Measurements from ENCODE around the gene TASP1.

The TASP1 gene

GRCh38 chr20:13356591-13356990 lies 282.1 kb downstream of the TASP1 start:
- no peak for TF ChIP-seq CTCF (IDR thresholded peaks at IDR 0.05)

GRCh38 chr20:13355941-13356486 lies 282.7 kb downstream of the TASP1 start:
- no peak for TF ChIP-seq CTCF (IDR thresholded peaks at IDR 0.05)

GRCh38 chr20:13355411-13355810 lies 283.3 kb downstream of the TASP1 start:
- TF ChIP-seq CTCF (IDR thresholded peaks at IDR 0.05): no peak

- TF ChIP-seq CTCF (IDR thresholded peaks at IDR 0.05): no peak
These were observed 285.3 kb downstream of the TASP1 start for GRCh38 chr20:13353261-13353945.

- TF ChIP-seq CTCF (IDR thresholded peaks at IDR 0.05): no peak
These were observed 289.5 kb downstream of the TASP1 start for GRCh38 chr20:13349235-13349604.

GRCh38 chr20:13348311-13349234 lies 290.2 kb downstream of the TASP1 start:
- no peak for TF ChIP-seq CTCF (IDR thresholded peaks at IDR 0.05)

- no peak for TF ChIP-seq CTCF (IDR thresholded peaks at IDR 0.05)
These were observed 294.1 kb downstream of the TASP1 start for GRCh38 chr20:13344671-13345070.
